SK-N-SH treated with all-trans-retinoic acid at 6 μM for 48 hours (cell line): Measurements from ENCODE around the gene BACH1.

Experiments
- ATAC-seq: fragments of 200-7000 bp; cut with Tn5 transposase; 3 replicates; pipeline ENCODE4 v1.9.1; 2020; ENCODE audit warnings: mild to moderate bottlenecking, moderate library complexity
- BACH2 ChIP-seq: fragments of 250-450 bp; sonication (Bioruptor Pico); IDR thresholded peaks from 2 replicates; pipeline ENCODE4 v1.9.0; 2021; ENCODE audit warnings: mild to moderate bottlenecking, borderline replicate concordance
- CSDC2 ChIP-seq: fragments of 250-450 bp; sonication (Bioruptor Pico); IDR thresholded peaks from 2 replicates; pipeline ENCODE4 v1.5.0; 2020; ENCODE audit warnings: mild to moderate bottlenecking, moderate library complexity
- ESRRG ChIP-seq: fragments of 250-450 bp; sonication (Bioruptor Pico); IDR thresholded peaks from 2 replicates; pipeline ENCODE4 v1.6.1; 2021; ENCODE audit warnings: mild to moderate bottlenecking
- GLIS3 ChIP-seq: fragments of 250-450 bp; sonication (Bioruptor Pico); IDR thresholded peaks from 2 replicates; pipeline ENCODE4 v1.5.0; 2020; ENCODE audit warnings: mild to moderate bottlenecking, moderate library complexity
- OSR1 ChIP-seq: fragments of 250-450 bp; sonication (Bioruptor Pico); IDR thresholded peaks from 2 replicates; pipeline ENCODE4 v1.8.0; 2022; ENCODE audit warnings: moderate library complexity, mild to moderate bottlenecking, inconsistent platforms
- PPARA ChIP-seq: fragments of 250-450 bp; sonication (Bioruptor Pico); IDR thresholded peaks from 2 replicates; pipeline ENCODE4 v1.5.0; 2020; ENCODE audit warnings: mild to moderate bottlenecking, borderline replicate concordance
- SNAI2 ChIP-seq: fragments of 250-450 bp; sonication (Bioruptor Pico); IDR thresholded peaks from 2 replicates; pipeline ENCODE4 v1.5.0; 2020; ENCODE audit warnings: mild to moderate bottlenecking, moderate library complexity
- TCF4 ChIP-seq: fragments of 250-450 bp; sonication (Bioruptor Pico); IDR thresholded peaks from 2 replicates; pipeline ENCODE4 v1.8.0; 2021; ENCODE audit warnings: mild to moderate bottlenecking, moderate library complexity, borderline replicate concordance
- TOX ChIP-seq: fragments of 250-450 bp; sonication (Bioruptor Pico); IDR thresholded peaks from 2 replicates; pipeline ENCODE4 v1.8.0; 2021; ENCODE audit warnings: mild to moderate bottlenecking, moderate library complexity, borderline replicate concordance
- ZC3H10 ChIP-seq: fragments of 250-450 bp; sonication (Bioruptor Pico); IDR thresholded peaks from 2 replicates; pipeline ENCODE4 v1.5.1; 2021; ENCODE audit warnings: mild to moderate bottlenecking, moderate library complexity
- ZFP30 ChIP-seq: fragments of 450-650 bp; formaldehyde crosslinking; IDR thresholded peaks from 2 replicates; pipeline ENCODE4 v1.5.0; 2022; ENCODE audit warnings: mild to moderate bottlenecking, moderate library complexity
- ZNF565 ChIP-seq: fragments of 450-650 bp; formaldehyde crosslinking; conservative IDR thresholded peaks from 2 replicates; pipeline ENCODE4 v1.5.0; 2020; ENCODE audit warnings: low read depth, mild to moderate bottlenecking, moderate library complexity
- ZNF70 ChIP-seq: fragments of 450-650 bp; formaldehyde crosslinking; IDR thresholded peaks from 2 replicates; pipeline ENCODE4 v1.5.0; 2020; ENCODE audit warnings: mild to moderate bottlenecking, moderate library complexity
- ZNF8 ChIP-seq: fragments of 450-650 bp; formaldehyde crosslinking; IDR thresholded peaks from 2 replicates; pipeline ENCODE4 v1.5.0; 2020; ENCODE audit warnings: mild to moderate bottlenecking, moderate library complexity
- TF ChIP-seq, protein P1 (sequence below): fragments of 250-450 bp; sonication (Bioruptor Pico); IDR thresholded peaks from 2 replicates; pipeline ENCODE4 v1.5.0; 2020; ENCODE audit warnings: mild to moderate bottlenecking, moderate library complexity
- TF ChIP-seq, protein P2 (sequence below): fragments of 250-450 bp; sonication (Bioruptor Pico); IDR thresholded peaks from 2 replicates; pipeline ENCODE4 v1.8.0; 2021; ENCODE audit warnings: low read depth, mild to moderate bottlenecking, moderate library complexity, borderline replicate concordance
- TF ChIP-seq, protein P3 (sequence below): fragments of 250-450 bp; sonication (Bioruptor Pico); IDR thresholded peaks from 2 replicates; pipeline ENCODE4 v1.8.0; 2020; ENCODE audit warnings: mild to moderate bottlenecking, moderate library complexity, borderline replicate concordance
- TF ChIP-seq, protein P4 (sequence below): fragments of 250-450 bp; sonication (Bioruptor Pico); IDR thresholded peaks from 2 replicates; pipeline ENCODE4 v1.5.1; 2020; ENCODE audit warnings: low read depth, mild to moderate bottlenecking, moderate library complexity
- TF ChIP-seq, protein P5 (sequence below): fragments of 250-450 bp; sonication (Bioruptor Pico); IDR thresholded peaks from 2 replicates; pipeline ENCODE4 v1.5.1; 2021; ENCODE audit warnings: mild to moderate bottlenecking, moderate library complexity

Gene BACH1

DNA sequence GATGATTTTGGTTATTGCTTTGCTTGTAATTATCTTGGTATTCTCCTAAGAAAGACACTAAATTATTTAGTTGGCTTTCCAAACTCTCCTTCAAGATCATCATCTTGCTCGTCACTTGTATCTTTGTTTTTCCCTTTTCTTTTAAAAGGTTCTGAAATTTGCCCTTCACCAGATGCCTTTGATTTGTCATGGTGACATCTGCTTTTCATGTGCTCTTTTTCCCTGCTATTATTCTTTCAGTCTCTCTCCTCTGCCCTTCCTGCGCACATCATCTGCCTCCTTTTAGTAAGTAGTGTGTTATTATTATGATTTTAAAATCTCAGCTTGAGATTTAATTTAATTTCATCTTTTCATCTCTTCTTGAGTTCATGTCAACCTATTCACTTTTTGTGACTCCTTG lies 92.1 kb downstream of the BACH1 start (continued):
- TF ChIP-seq, protein P1, sequence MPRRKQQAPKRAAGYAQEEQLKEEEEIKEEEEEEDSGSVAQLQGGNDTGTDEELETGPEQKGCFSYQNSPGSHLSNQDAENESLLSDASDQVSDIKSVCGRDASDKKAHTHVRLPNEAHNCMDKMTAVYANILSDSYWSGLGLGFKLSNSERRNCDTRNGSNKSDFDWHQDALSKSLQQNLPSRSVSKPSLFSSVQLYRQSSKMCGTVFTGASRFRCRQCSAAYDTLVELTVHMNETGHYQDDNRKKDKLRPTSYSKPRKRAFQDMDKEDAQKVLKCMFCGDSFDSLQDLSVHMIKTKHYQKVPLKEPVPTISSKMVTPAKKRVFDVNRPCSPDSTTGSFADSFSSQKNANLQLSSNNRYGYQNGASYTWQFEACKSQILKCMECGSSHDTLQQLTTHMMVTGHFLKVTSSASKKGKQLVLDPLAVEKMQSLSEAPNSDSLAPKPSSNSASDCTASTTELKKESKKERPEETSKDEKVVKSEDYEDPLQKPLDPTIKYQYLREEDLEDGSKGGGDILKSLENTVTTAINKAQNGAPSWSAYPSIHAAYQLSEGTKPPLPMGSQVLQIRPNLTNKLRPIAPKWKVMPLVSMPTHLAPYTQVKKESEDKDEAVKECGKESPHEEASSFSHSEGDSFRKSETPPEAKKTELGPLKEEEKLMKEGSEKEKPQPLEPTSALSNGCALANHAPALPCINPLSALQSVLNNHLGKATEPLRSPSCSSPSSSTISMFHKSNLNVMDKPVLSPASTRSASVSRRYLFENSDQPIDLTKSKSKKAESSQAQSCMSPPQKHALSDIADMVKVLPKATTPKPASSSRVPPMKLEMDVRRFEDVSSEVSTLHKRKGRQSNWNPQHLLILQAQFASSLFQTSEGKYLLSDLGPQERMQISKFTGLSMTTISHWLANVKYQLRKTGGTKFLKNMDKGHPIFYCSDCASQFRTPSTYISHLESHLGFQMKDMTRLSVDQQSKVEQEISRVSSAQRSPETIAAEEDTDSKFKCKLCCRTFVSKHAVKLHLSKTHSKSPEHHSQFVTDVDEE (CRISPR knock-in tag): no peak
- TF ChIP-seq ESRRG (CRISPR knock-in tag) (no peak), TCF4 (CRISPR knock-in tag) (no peak)

DNA sequence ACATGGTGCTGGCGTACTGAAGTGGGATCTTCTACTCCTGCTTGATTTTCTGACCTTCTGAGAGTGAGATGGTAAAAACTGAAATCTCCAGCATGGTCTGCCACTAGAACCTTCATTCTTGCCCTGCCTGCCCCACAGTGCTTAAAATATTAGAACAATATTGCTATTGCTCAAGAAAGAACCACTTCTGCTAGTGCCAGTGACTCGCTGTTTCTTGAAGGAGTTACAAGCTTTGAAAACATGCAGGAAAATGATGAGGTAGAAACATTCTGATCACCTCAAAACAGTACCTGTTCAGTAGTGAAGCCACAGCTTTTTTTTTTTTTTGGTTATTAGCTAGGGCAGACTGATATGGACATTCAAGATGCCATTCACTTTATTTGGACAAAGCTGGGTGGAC lies 95.3 kb downstream of the BACH1 start:
- no peak for ATAC-seq

More for the DNA sequence above, 95.3 kb downstream of the BACH1 start:
- TF ChIP-seq, protein P2, sequence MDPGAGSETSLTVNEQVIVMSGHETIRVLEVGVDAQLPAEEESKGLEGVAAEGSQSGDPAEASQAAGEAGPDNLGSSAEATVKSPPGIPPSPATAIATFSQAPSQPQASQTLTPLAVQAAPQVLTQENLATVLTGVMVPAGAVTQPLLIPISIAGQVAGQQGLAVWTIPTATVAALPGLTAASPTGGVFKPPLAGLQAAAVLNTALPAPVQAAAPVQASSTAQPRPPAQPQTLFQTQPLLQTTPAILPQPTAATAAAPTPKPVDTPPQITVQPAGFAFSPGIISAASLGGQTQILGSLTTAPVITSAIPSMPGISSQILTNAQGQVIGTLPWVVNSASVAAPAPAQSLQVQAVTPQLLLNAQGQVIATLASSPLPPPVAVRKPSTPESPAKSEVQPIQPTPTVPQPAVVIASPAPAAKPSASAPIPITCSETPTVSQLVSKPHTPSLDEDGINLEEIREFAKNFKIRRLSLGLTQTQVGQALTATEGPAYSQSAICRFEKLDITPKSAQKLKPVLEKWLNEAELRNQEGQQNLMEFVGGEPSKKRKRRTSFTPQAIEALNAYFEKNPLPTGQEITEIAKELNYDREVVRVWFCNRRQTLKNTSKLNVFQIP (CRISPR knock-in tag): no peak
- TF ChIP-seq ZFP30 (no peak), ZNF8 (no peak), OSR1 (CRISPR knock-in tag) (no peak), BACH2 (CRISPR knock-in tag) (no peak), TCF4 (CRISPR knock-in tag) (no peak), ZNF565 (no peak), SNAI2 (CRISPR knock-in tag) (no peak), ZNF70 (no peak), ESRRG (CRISPR knock-in tag) (no peak), CSDC2 (CRISPR knock-in tag) (no peak), TOX (CRISPR knock-in tag) (no peak), PPARA (CRISPR knock-in tag) (no peak), GLIS3 (CRISPR knock-in tag) (no peak), ZC3H10 (CRISPR knock-in tag) (no peak)
- TF ChIP-seq, protein P3, sequence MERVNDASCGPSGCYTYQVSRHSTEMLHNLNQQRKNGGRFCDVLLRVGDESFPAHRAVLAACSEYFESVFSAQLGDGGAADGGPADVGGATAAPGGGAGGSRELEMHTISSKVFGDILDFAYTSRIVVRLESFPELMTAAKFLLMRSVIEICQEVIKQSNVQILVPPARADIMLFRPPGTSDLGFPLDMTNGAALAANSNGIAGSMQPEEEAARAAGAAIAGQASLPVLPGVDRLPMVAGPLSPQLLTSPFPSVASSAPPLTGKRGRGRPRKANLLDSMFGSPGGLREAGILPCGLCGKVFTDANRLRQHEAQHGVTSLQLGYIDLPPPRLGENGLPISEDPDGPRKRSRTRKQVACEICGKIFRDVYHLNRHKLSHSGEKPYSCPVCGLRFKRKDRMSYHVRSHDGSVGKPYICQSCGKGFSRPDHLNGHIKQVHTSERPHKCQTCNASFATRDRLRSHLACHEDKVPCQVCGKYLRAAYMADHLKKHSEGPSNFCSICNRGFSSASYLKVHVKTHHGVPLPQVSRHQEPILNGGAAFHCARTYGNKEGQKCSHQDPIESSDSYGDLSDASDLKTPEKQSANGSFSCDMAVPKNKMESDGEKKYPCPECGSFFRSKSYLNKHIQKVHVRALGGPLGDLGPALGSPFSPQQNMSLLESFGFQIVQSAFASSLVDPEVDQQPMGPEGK (CRISPR knock-in tag): no peak
- TF ChIP-seq, protein P4, sequence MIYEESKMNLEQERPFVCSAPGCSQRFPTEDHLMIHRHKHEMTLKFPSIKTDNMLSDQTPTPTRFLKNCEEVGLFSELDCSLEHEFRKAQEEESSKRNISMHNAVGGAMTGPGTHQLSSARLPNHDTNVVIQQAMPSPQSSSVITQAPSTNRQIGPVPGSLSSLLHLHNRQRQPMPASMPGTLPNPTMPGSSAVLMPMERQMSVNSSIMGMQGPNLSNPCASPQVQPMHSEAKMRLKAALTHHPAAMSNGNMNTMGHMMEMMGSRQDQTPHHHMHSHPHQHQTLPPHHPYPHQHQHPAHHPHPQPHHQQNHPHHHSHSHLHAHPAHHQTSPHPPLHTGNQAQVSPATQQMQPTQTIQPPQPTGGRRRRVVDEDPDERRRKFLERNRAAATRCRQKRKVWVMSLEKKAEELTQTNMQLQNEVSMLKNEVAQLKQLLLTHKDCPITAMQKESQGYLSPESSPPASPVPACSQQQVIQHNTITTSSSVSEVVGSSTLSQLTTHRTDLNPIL: no peak
- TF ChIP-seq, protein P5, sequence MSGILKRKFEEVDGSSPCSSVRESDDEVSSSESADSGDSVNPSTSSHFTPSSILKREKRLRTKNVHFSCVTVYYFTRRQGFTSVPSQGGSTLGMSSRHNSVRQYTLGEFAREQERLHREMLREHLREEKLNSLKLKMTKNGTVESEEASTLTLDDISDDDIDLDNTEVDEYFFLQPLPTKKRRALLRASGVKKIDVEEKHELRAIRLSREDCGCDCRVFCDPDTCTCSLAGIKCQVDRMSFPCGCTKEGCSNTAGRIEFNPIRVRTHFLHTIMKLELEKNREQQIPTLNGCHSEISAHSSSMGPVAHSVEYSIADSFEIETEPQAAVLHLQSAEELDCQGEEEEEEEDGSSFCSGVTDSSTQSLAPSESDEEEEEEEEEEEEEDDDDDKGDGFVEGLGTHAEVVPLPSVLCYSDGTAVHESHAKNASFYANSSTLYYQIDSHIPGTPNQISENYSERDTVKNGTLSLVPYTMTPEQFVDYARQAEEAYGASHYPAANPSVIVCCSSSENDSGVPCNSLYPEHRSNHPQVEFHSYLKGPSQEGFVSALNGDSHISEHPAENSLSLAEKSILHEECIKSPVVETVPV (CRISPR knock-in tag): no peak
